Caki2 (cell line): ENCODE data around the gene TAF12. TPM values are rescaled to one million over a fixed set of nuclear protein-coding genes. Genes with fewer than 3 reads are reported as not detected.

ENCODE experiments used
- DNase-seq: peaks from one replicate; pipeline ENCODE4 v3.0.0-alpha.2; 2015; ENCODE audit warnings: low read depth
- in situ Hi-C: cut with HindIII; loops from 2 replicates; pipeline ENCODE4 v1.10.0; 2016; ENCODE audit warnings: low sequenced_read_pairs, low pct_unique_long_range_greater_than_20kb, mixed read lengths
- total RNA-seq: library from RNA; depleted of rRNA; stranded (reverse); fragments of >200 nt; shearing (Covaris generic); gene quantifications from 2 replicates; pipeline ENCODE4 v1.2.3, GENCODE V29; 2014; ENCODE audit warnings: low replicate concordance; rRNA removed

Gene TAF12
- total RNA-seq, 1 experiment from 2014 or later = 27.3 TPM

DNA sequence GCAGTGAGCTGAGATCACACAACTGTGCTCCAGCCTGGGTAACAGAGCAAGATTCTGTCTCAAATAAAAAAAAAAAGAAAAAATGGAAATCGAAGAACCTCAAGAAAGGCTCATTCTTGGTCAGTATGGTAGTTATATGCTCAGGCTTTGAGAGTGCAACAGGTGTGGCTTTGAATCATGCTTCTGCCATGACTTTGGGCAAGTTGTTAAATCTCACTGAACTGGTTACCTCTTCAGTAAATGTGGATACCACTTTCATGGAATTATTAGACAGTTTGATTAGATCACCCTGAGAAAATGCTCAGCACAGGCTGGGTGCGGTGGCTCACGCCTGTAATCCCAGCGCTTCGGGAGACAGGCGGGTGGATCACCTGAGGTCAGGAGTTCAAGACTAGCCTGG, 77.1 kb downstream of the TAF12 start:
- in situ Hi-C loops = no loop called here

DNA sequence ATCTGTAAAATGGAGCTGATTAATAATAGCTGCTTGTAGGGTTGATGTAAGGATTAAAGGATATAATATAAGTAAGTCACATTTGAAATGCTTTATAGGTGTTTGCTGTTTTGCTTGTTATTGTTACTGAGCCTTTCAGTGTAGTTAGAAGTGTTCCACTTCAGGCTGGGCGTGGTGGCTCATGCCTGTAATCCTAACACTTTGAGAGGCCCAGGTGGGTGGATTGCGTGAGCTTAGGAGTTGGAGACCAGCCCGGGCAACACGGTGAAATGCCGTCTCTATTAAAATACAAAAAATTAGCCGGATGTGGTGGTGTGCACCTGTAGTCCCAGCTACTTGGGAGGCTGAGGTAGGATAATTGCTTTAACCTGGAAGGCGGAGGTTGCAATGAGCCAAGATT, 77.8 kb downstream of the TAF12 start:
- in situ Hi-C loops = no loop called here
- no peak for DNase-seq

More for the DNA sequence above, 77.1 kb downstream of the TAF12 start:
- no peak for DNase-seq

DNA sequence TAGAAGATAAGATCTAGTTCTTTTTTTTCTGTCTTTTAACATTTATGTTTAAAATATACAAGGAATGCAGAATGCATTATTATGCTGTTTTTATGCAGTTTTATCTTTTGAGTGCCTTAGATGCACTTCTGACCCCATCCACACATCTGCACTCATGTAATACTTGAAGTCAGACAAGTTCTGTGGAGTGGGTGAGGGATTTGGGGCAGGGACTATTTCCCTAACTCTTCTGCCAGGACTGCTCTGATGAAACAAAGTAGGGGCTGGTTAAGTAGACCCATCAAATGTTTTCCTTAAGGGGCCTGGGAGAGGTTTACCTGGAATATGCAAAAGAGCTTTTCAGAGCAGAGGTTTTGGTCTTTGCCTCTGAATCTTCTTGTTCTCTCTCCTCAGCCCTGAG, 78.6 kb downstream of the TAF12 start:
- DNase-seq = no peak
- in situ Hi-C loops = no loop called here

DNA sequence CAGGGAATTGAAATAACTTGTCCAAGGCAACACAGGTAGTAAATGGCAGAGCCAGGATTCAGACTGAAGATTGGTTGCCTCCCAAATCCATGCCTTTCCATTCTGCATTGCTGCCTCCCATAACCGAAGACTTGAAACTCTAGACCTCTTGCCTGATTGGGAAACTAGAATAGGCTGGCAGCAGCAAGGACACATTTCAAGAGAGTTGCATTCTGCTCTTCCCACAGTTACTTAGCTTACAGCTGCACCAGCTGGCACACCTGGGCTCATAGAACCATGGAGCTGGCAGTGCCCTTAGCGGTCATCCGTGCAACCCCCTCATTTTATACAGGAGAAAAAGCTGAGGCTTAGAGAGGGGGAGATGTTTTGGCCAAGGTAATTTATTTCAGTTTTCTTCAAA, 82.0 kb downstream of the TAF12 start:
- in situ Hi-C loops = no loop called here
- DNase-seq = no peak

Other genes starting within 250 kb of the TAF12 start
- 76.9 and 87.3 TPM in 2 replicates for gene RCC1, start 137.0 kb downstream of the TAF12 start, total RNA-seq
- gene TRNAU1AP, start 90.0 kb downstream of the TAF12 start, total RNA-seq = 15.3 and 22.7 TPM in 2 replicates
- not detected in 2 replicates for gene RAB42, start 50.8 kb downstream of the TAF12 start, total RNA-seq
- not detected in 2 replicates for gene RNU11, start 5.5 kb upstream of the TAF12 start, total RNA-seq
- gene GMEB1, start 25.7 kb upstream of the TAF12 start, total RNA-seq = 6.7 and 7.6 TPM in 2 replicates
- 43.8 and 52.2 TPM in 2 replicates for gene YTHDF2, start 93.9 kb upstream of the TAF12 start, total RNA-seq
- not detected in 2 replicates for gene OPRD1, start 169.1 kb upstream of the TAF12 start, total RNA-seq